Stimulated activated CD8-positive, alpha-beta memory T cell treated with anti-CD3 and anti-CD28 coated beads, Interleukin-4, amount 100 ng/mL, for 1 hour (primary cell): ENCODE results near the gene ST6GALNAC2.
"Not testable (repeated sequence)": the region's sequence is repeated elsewhere in the genome, so short reads cannot be mapped to it uniquely, and the experiment has no call there.

Experiments used
- DNase-seq, 2 donors: peaks; one replicate each; pipeline ENCODE4 v3.0.0-alpha.2; 2020; ENCODE audit warnings: low read depth in 2 of 2, low spot score in 1 of 2

ST6GALNAC2 gene

GRCh38 chr17:76570877-76571471, 14.7 kb downstream of the ST6GALNAC2 start:
- DNase-seq, result no peak

DNA sequence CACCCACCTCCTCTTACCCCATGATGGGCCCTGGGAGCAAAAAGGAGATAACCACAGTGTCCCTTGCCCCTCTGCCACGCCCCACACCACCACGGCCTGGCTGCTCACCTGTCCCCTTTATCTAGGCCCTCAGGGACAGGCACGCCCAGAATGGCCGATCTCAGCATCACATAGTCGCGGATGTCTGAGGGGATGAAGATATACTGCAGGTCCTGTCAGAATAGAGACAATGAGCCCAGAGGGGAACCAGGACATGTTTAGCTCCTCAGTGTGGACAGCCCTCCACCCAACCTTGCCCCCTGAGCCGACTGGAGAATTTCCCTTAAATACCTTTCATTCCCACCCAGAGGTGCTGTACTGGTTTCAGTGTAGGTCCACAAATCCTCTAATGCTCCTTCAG, 15.2 kb downstream of the ST6GALNAC2 start:
- DNase-seq, result no peak

DNA sequence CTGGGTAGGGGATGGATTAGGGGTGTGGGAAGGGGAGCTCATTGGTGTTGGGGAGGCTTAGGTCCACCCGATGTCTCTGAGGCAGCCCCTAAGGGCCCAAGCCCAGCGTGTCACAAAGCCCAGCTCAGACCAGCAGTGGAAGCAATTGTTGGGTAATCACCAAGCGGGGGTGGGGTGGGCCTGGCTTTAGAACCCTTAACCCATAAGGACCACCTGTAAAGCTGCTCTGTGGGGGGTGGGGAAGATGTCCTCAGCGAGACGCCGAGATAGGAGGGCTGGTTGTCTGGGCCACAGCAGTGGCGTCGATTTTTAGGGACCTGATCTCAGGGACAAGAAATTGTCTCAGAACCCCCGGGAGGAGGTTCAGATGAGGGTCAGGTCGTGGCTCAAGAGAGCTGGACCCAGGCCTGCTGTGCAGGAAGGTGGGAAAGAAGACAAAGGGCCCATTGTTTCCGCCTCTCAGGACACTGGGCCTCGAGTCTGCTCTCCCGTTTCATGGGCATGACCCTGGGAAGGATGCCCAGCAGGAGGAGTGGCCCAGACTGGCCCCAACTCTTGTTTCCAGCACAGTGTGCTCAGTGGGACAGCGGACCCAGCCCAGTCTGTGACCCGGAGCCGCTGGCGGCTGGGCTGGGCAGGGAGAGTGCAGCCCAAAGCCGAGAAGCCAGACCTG, 15.9 kb downstream of the ST6GALNAC2 start:
- DNase-seq, result no peak

GRCh38 chr17:76568811-76569221, 16.8 kb downstream of the ST6GALNAC2 start:
- DNase-seq, result no peak

DNA sequence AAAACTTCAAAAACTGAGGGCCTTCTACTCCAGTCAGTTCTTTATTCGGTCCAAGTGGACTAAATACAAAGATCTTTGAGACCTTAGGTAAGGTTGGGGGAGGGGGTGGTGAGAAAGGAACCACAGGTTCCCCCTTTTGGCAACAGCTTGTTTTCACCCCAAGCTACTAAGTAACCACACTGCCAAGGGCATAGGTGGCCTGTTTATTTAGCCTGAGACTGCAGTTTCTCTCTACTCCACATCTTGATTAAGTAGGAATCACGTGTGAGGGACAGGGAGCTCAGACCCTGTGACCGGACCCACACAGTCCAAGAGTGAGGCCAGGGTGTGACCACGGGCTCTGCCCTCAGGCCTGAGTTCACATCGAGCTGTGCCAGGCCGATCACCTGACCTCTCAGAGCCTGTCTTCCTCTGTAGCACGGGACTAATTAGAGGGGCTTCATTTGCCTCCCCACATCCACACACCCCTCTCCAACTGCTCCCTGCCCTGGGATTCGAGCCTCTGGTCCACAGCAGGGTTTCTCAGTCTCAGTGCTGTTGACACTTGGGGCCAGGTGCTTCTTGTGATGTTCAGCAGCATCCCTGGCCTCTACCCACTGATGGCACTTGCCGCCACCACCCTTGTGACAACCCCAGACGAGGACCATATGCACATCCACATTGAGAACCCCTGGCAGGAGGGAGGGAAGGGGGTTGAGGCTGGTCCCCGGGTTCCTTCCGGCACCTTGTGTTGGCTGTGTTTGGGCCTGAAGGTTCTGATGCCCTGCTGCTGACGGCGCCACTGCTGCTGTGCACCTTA, 17.8 kb downstream of the ST6GALNAC2 start:
- no peak for DNase-seq

- no peak for DNase-seq
These were observed 18.6 kb downstream of the ST6GALNAC2 start for GRCh38 chr17:76566988-76567431.

GRCh38 chr17:76566613-76566943, 19.1 kb downstream of the ST6GALNAC2 start:
- no peak for DNase-seq

- no peak for DNase-seq
These were observed 19.7 kb downstream of the ST6GALNAC2 start for GRCh38 chr17:76565728-76566612.

DNA sequence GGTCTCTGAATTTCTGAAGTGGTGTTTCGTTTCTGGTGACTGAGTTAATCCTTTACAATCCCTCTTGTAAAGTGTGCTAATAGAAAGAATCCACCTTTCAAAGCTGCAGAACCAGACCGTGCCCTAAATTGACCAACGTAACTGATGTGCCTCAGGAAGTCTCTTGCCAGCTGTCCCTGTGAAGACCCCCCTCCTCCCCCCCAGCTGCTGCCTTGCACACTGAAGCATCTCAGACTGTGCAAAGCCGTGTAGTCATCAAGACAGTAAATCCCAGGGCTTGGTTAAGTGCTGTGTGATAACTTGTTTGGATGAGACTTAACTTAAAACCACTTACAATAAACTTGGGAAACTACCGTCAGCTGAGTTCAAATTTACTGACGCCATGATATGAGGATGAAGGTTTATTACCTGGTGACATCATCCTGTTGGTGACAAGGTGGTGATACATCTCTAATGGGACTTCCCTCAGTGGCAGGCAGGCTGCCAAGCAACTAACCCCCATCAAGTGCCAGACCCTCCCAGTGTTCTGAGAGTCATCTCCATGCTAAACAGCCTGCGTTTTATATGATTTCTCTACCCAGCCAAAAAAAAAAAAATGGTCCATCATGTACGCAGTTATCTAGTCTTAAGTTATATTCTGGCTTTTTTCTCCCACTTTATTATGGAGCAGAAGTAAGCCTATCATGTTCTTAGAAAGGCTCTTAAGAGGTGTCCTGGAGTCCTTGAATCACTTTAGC, 20.5 kb downstream of the ST6GALNAC2 start:
- DNase-seq, result not testable (repeated sequence)

GRCh38 chr17:76563359-76563758, 22.3 kb downstream of the ST6GALNAC2 start:
- DNase-seq, result not testable (repeated sequence)

GRCh38 chr17:76562734-76563148, 22.9 kb downstream of the ST6GALNAC2 start:
- no peak for DNase-seq

GRCh38 chr17:76561799-76562268, 23.8 kb downstream of the ST6GALNAC2 start:
- DNase-seq, result no peak

DNA sequence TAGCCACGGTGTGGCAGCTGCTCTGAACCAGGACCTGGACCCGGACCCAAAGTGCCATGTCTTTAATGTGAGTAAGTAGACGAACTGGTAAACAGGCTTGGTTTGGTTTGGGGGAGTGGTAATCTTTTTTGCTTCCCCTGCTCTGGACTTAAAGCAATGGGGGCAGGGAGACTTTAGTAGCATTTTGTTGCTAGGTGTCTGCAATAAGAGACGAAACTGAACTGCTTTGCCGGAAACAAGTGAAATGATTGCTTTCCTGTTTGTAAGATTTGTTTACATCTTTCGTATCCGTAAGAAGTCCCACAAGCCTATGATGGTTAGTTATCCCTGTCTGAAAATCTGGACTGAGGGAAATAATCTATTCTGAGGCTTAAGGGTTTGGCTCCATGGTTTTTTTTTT, 24.3 kb downstream of the ST6GALNAC2 start:
- DNase-seq, result no peak

- no peak for DNase-seq
These were observed 24.8 kb downstream of the ST6GALNAC2 start for GRCh38 chr17:76560877-76561221.

DNA sequence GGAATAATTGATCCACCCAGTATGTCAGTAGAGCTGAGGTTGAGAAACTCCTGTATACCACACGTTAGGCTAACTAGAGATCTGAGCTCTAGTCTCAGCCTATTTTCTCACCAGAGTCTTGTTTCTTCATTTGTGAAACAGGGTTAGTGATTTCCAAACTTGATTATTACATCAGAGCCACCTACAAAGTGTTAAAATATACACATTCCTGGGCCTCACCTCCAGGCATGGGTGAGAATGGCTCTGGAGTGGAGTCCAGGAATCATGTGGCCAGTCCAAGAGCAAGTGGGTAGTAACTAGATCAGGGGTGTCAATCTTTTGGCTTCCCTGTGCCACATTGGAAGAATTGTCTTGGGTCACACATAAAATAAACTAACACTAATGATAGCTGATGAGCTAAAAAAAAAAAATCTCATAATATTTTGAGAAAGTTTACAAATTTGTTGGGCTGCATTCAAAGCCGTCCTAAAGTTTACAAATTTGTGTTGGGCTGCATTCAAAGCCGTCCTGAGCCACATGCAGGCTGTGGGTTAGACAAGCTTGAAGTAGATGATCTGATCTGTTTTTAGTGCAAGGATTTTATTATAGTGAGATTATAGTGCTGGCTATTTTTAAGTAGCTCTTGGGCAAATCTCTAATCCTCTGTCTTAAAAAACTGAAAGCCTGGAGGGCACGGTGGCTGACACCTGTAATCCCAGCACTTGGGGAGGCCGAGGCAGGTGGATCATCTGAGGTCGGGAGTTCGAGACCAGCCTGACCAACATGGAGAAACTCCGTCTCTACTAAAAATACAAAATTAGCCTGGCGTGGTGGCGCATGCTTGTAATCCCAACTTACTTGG, 25.4 kb downstream of the ST6GALNAC2 start:
- DNase-seq, result no peak

GRCh38 chr17:76559460-76559859, 26.2 kb downstream of the ST6GALNAC2 start:
- not testable (repeated sequence) for DNase-seq

- DNase-seq, result no peak
These were observed 27.2 kb downstream of the ST6GALNAC2 start for GRCh38 chr17:76558198-76559095.

- peak; percentile 75 to 81 for DNase-seq
These were observed 28.1 kb downstream of the ST6GALNAC2 start for GRCh38 chr17:76557368-76558197.
